HEK293 (cell line): ENCODE results near the gene ERF.

Experiments
- KLF10 ChIP-seq: fragments of 450-650 bp; IDR thresholded peaks from 2 replicates; pipeline ENCODE4 v1.5.1; 2018; ENCODE audit warnings: missing biosample characterization, mild to moderate bottlenecking, missing genetic modification characterization
- TCF7L2 ChIP-seq: IDR thresholded peaks from 2 replicates; pipeline ENCODE4 v1.6.1; 2011; ENCODE audit warnings: low read depth, mild to moderate bottlenecking, inconsistent platforms, low read length, moderate library complexity, borderline replicate concordance
- YY1 ChIP-seq: fragments of 450-650 bp; formaldehyde crosslinking; IDR thresholded peaks from 2 replicates; pipeline ENCODE4 v1.5.1; 2018; ENCODE audit warnings: missing biosample characterization, missing genetic modification characterization
- ZFP3 ChIP-seq: fragments of 450-650 bp; formaldehyde crosslinking; IDR thresholded peaks from 2 replicates; pipeline ENCODE4 v1.5.1; 2016; ENCODE audit warnings: low read depth, missing biosample characterization, missing genetic modification characterization
- ZNF112 ChIP-seq: fragments of 450-650 bp; formaldehyde crosslinking; IDR thresholded peaks from 2 replicates; pipeline ENCODE4 v1.5.0; 2017; ENCODE audit warnings: missing biosample characterization, missing genetic modification characterization
- ZNF174 ChIP-seq: fragments of 450-650 bp; formaldehyde crosslinking; IDR thresholded peaks from 2 replicates; pipeline ENCODE4 v1.5.0; 2017; ENCODE audit warnings: missing biosample characterization, mild to moderate bottlenecking, missing genetic modification characterization
- ZNF2 ChIP-seq: fragments of 450-650 bp; formaldehyde crosslinking; IDR thresholded peaks from 2 replicates; pipeline ENCODE4 v1.5.1; 2016; ENCODE audit warnings: missing biosample characterization, missing genetic modification characterization
- ZNF223 ChIP-seq: fragments of 450-650 bp; formaldehyde crosslinking; IDR thresholded peaks from 2 replicates; pipeline ENCODE4 v1.5.1; 2016; ENCODE audit warnings: missing biosample characterization, missing genetic modification characterization
- ZNF24 ChIP-seq: fragments of 450-650 bp; formaldehyde crosslinking; IDR thresholded peaks from 2 replicates; pipeline ENCODE4 v1.5.1; 2016; ENCODE audit warnings: missing biosample characterization, missing genetic modification characterization
- ZNF266 ChIP-seq: fragments of 450-650 bp; formaldehyde crosslinking; IDR thresholded peaks from 2 replicates; pipeline ENCODE4 v1.5.1; 2016; ENCODE audit warnings: missing biosample characterization, missing genetic modification characterization, low read depth
- ZNF514 ChIP-seq: fragments of 450-650 bp; formaldehyde crosslinking; IDR thresholded peaks from 2 replicates; pipeline ENCODE4 v1.5.1; 2016; ENCODE audit warnings: missing biosample characterization, missing genetic modification characterization
- ZNF548 ChIP-seq: fragments of 450-650 bp; formaldehyde crosslinking; IDR thresholded peaks from 2 replicates; pipeline ENCODE4 v1.5.1; 2016; ENCODE audit warnings: missing biosample characterization, missing genetic modification characterization
- ZNF624 ChIP-seq: fragments of 450-650 bp; formaldehyde crosslinking; IDR thresholded peaks from 2 replicates; pipeline ENCODE4 v1.5.1; 2017; ENCODE audit warnings: missing biosample characterization, missing genetic modification characterization
- ZNF654 ChIP-seq: fragments of 450-650 bp; formaldehyde crosslinking; IDR thresholded peaks from 2 replicates; pipeline ENCODE4 v1.5.1; 2016; ENCODE audit warnings: low read depth, missing biosample characterization, missing genetic modification characterization
- ZNF660 ChIP-seq: fragments of 450-650 bp; IDR thresholded peaks from 2 replicates; pipeline ENCODE4 v1.5.1; 2018; ENCODE audit warnings: missing biosample characterization, mild to moderate bottlenecking, missing genetic modification characterization
- ZNF792 ChIP-seq: fragments of 450-650 bp; formaldehyde crosslinking; IDR thresholded peaks from 2 replicates; pipeline ENCODE4 v1.5.1; 2016; ENCODE audit warnings: missing biosample characterization, missing genetic modification characterization
- ZSCAN23 ChIP-seq: fragments of 450-650 bp; formaldehyde crosslinking; IDR thresholded peaks from 2 replicates; pipeline ENCODE4 v1.5.1; 2016; ENCODE audit warnings: missing biosample characterization, missing genetic modification characterization
- TF ChIP-seq, protein P1 (sequence below): fragments of 450-650 bp; formaldehyde crosslinking; IDR thresholded peaks from 2 replicates; pipeline ENCODE4 v1.5.1; 2016; ENCODE audit warnings: missing biosample characterization, missing genetic modification characterization
- TF ChIP-seq, protein P2 (sequence below): fragments of 450-650 bp; formaldehyde crosslinking; IDR thresholded peaks from 2 replicates; pipeline ENCODE4 v1.5.1; 2016; ENCODE audit warnings: missing biosample characterization, missing genetic modification characterization
- TF ChIP-seq, protein P3 (sequence below): fragments of 450-650 bp; formaldehyde crosslinking; IDR thresholded peaks from 2 replicates; pipeline ENCODE4 v1.5.1; 2017; ENCODE audit warnings: missing biosample characterization, missing genetic modification characterization
- TF ChIP-seq, protein P4 (sequence below): fragments of 450-650 bp; formaldehyde crosslinking; IDR thresholded peaks from 2 replicates; pipeline ENCODE4 v1.5.1; 2016; ENCODE audit warnings: missing biosample characterization, missing genetic modification characterization
- TF ChIP-seq, protein P5 (sequence below): fragments of 450-650 bp; formaldehyde crosslinking; IDR thresholded peaks from 2 replicates; pipeline ENCODE4 v1.5.1; 2016; ENCODE audit warnings: missing biosample characterization, missing genetic modification characterization
- TF ChIP-seq, protein P6 (sequence below): fragments of 450-650 bp; formaldehyde crosslinking; conservative IDR thresholded peaks from 2 replicates; pipeline ENCODE4 v1.5.1; 2016; ENCODE audit warnings: low read depth, missing biosample characterization, missing genetic modification characterization
- TF ChIP-seq, protein P7 (sequence below): fragments of 450-650 bp; formaldehyde crosslinking; IDR thresholded peaks from 2 replicates; pipeline ENCODE4 v1.5.1; 2016; ENCODE audit warnings: missing biosample characterization, missing genetic modification characterization

The ERF gene

DNA sequence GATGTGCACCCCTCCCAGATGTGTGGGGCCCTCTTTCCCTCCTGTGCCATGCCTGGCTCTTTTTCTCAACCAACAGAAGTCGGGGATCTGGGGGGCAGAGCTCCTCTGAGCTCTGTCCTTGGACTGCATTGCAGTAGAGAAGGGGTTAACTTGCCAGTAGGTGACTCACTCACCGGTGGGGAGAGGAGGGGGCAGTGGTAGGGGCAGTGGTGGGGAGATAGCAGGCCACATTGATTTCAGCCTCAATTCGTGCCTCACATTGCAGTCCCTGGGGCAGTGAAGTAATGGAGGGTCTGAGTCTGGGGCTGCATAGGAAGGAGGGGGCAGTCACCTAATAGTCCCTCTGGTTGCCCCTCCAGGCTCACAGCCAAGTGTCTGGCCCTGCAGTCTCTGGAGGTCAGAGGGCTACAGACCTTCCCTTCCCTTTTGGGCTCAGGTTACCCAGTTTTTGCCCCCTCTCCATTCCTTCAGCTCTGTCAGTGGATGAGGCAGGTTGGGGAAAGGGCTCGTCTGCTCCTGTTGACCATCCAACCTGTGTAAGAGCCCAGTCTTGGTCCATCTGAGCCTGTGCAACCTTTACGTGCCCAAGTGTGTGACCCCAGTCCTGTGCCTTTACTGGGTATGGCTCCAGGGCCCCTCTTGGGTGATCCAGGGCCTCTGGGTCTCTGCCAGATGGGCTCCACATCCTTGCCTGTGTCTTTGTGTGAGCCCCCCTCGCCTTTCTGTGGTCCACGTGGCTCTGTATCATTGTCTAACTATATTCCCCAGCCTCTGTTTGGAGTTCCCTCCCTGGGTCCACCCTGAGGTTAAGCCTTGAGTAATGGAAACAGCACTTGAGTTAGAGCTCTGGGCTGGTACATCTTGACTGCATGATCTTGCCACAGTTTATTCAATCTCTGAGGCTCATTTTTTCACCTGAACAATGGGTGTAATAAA lies 27.2 kb upstream of the ERF start (continued):
- TF ChIP-seq, protein P1, sequence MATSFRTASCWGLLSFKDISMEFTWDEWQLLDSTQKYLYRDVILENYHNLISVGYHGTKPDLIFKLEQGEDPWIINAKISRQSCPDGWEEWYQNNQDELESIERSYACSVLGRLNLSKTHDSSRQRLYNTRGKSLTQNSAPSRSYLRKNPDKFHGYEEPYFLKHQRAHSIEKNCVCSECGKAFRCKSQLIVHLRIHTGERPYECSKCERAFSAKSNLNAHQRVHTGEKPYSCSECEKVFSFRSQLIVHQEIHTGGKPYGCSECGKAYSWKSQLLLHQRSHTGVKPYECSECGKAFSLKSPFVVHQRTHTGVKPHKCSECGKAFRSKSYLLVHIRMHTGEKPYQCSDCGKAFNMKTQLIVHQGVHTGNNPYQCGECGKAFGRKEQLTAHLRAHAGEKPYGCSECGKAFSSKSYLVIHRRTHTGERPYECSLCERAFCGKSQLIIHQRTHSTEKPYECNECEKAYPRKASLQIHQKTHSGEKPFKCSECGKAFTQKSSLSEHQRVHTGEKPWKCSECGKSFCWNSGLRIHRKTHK (tag by site-specific recombination): no peak
- TF ChIP-seq ZNF266 (tag by site-specific recombination) (no peak), ZNF514 (tag by site-specific recombination) (no peak), ZNF624 (tag by site-specific recombination) (no peak), ZNF792 (tag by site-specific recombination) (no peak), ZNF112 (tag by site-specific recombination) (no peak), ZNF223 (no peak), ZNF24 (peak; percentile 71; the same call in 1 of the 2 replicates), ZNF654 (no peak), YY1 (no peak), KLF10 (no peak; the same call in 1 of the 2 replicates), ZNF660 (peak; percentile 77; the same call in 1 of the 2 replicates), ZNF174 (tag by site-specific recombination) (no peak), ZSCAN23 (tag by site-specific recombination) (peak; percentile 25; the same call in 1 of the 2 replicates), ZNF2 (no peak), ZFP3 (no peak), ZNF548 (no peak), TCF7L2 (no peak)
- TF ChIP-seq, protein P2, sequence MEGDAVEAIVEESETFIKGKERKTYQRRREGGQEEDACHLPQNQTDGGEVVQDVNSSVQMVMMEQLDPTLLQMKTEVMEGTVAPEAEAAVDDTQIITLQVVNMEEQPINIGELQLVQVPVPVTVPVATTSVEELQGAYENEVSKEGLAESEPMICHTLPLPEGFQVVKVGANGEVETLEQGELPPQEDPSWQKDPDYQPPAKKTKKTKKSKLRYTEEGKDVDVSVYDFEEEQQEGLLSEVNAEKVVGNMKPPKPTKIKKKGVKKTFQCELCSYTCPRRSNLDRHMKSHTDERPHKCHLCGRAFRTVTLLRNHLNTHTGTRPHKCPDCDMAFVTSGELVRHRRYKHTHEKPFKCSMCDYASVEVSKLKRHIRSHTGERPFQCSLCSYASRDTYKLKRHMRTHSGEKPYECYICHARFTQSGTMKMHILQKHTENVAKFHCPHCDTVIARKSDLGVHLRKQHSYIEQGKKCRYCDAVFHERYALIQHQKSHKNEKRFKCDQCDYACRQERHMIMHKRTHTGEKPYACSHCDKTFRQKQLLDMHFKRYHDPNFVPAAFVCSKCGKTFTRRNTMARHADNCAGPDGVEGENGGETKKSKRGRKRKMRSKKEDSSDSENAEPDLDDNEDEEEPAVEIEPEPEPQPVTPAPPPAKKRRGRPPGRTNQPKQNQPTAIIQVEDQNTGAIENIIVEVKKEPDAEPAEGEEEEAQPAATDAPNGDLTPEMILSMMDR (tag by site-specific recombination): no peak
- TF ChIP-seq, protein P3, sequence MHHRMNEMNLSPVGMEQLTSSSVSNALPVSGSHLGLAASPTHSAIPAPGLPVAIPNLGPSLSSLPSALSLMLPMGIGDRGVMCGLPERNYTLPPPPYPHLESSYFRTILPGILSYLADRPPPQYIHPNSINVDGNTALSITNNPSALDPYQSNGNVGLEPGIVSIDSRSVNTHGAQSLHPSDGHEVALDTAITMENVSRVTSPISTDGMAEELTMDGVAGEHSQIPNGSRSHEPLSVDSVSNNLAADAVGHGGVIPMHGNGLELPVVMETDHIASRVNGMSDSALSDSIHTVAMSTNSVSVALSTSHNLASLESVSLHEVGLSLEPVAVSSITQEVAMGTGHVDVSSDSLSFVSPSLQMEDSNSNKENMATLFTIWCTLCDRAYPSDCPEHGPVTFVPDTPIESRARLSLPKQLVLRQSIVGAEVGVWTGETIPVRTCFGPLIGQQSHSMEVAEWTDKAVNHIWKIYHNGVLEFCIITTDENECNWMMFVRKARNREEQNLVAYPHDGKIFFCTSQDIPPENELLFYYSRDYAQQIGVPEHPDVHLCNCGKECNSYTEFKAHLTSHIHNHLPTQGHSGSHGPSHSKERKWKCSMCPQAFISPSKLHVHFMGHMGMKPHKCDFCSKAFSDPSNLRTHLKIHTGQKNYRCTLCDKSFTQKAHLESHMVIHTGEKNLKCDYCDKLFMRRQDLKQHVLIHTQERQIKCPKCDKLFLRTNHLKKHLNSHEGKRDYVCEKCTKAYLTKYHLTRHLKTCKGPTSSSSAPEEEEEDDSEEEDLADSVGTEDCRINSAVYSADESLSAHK (tag by site-specific recombination): no peak
- TF ChIP-seq, protein P4, sequence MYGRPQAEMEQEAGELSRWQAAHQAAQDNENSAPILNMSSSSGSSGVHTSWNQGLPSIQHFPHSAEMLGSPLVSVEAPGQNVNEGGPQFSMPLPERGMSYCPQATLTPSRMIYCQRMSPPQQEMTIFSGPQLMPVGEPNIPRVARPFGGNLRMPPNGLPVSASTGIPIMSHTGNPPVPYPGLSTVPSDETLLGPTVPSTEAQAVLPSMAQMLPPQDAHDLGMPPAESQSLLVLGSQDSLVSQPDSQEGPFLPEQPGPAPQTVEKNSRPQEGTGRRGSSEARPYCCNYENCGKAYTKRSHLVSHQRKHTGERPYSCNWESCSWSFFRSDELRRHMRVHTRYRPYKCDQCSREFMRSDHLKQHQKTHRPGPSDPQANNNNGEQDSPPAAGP: peak; percentile 96
- TF ChIP-seq, protein P5, sequence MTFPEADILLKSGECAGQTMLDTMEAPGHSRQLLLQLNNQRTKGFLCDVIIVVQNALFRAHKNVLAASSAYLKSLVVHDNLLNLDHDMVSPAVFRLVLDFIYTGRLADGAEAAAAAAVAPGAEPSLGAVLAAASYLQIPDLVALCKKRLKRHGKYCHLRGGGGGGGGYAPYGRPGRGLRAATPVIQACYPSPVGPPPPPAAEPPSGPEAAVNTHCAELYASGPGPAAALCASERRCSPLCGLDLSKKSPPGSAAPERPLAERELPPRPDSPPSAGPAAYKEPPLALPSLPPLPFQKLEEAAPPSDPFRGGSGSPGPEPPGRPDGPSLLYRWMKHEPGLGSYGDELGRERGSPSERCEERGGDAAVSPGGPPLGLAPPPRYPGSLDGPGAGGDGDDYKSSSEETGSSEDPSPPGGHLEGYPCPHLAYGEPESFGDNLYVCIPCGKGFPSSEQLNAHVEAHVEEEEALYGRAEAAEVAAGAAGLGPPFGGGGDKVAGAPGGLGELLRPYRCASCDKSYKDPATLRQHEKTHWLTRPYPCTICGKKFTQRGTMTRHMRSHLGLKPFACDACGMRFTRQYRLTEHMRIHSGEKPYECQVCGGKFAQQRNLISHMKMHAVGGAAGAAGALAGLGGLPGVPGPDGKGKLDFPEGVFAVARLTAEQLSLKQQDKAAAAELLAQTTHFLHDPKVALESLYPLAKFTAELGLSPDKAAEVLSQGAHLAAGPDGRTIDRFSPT: peak; percentile 65
- TF ChIP-seq, protein P6, sequence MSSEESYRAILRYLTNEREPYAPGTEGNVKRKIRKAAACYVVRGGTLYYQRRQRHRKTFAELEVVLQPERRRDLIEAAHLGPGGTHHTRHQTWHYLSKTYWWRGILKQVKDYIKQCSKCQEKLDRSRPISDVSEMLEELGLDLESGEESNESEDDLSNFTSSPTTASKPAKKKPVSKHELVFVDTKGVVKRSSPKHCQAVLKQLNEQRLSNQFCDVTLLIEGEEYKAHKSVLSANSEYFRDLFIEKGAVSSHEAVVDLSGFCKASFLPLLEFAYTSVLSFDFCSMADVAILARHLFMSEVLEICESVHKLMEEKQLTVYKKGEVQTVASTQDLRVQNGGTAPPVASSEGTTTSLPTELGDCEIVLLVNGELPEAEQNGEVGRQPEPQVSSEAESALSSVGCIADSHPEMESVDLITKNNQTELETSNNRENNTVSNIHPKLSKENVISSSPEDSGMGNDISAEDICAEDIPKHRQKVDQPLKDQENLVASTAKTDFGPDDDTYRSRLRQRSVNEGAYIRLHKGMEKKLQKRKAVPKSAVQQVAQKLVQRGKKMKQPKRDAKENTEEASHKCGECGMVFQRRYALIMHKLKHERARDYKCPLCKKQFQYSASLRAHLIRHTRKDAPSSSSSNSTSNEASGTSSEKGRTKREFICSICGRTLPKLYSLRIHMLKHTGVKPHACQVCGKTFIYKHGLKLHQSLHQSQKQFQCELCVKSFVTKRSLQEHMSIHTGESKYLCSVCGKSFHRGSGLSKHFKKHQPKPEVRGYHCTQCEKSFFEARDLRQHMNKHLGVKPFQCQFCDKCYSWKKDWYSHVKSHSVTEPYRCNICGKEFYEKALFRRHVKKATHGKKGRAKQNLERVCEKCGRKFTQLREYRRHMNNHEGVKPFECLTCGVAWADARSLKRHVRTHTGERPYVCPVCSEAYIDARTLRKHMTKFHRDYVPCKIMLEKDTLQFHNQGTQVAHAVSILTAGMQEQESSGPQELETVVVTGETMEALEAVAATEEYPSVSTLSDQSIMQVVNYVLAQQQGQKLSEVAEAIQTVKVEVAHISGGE: no peak
- TF ChIP-seq, protein P7, sequence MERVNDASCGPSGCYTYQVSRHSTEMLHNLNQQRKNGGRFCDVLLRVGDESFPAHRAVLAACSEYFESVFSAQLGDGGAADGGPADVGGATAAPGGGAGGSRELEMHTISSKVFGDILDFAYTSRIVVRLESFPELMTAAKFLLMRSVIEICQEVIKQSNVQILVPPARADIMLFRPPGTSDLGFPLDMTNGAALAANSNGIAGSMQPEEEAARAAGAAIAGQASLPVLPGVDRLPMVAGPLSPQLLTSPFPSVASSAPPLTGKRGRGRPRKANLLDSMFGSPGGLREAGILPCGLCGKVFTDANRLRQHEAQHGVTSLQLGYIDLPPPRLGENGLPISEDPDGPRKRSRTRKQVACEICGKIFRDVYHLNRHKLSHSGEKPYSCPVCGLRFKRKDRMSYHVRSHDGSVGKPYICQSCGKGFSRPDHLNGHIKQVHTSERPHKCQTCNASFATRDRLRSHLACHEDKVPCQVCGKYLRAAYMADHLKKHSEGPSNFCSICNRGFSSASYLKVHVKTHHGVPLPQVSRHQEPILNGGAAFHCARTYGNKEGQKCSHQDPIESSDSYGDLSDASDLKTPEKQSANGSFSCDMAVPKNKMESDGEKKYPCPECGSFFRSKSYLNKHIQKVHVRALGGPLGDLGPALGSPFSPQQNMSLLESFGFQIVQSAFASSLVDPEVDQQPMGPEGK: peak; percentile 99
